Liver (tissue), 3 donors: ENCODE data around the gene SEMA4C.
A peak's percentile ranks its signal among the peaks of the same experiment; 100 is the strongest.

Source experiments
- CTCF ChIP-seq: fragments of 150-350 bp; IDR thresholded peaks from 2 replicates; pipeline ENCODE4 v1.5.1; 2017; ENCODE audit warnings: improper control_type of control experiment, low read depth, low read length; ENCODE audit not compliant: missing input control
- JUND ChIP-seq, 2 donors: IDR thresholded peaks; 2 replicates each; pipeline ENCODE4 v1.6.1; 2016; ENCODE audit warnings: antibody characterized with exemption in 2 of 2
- RAD21 ChIP-seq, 2 donors: IDR thresholded peaks; 2 replicates each; pipeline ENCODE4 v1.6.1; 2016; ENCODE audit warnings: antibody characterized with exemption in 2 of 2, mild to moderate bottlenecking in 2 of 2
- SP1 ChIP-seq: IDR thresholded peaks from 2 replicates; pipeline ENCODE4 v1.6.1; 2018; ENCODE audit warnings: antibody characterized with exemption, mild to moderate bottlenecking
- TAF1 ChIP-seq: conservative IDR thresholded peaks from 2 replicates; pipeline ENCODE4 v1.6.1; 2016; ENCODE audit warnings: antibody characterized with exemption, mild to moderate bottlenecking
- donor health status: healthy.
- donor health status: healthy.

- no peak for TF ChIP-seq JUND (IDR thresholded peaks at IDR 0.05)
- peak; percentile 39 for TF ChIP-seq SP1
- TF ChIP-seq CTCF: no peak
- TF ChIP-seq TAF1: no peak
- TF ChIP-seq RAD21 (IDR thresholded peaks at IDR 0.05): no peak
Observed at GRCh38 chr2:96873651-96874096, 3.8 kb upstream of the SEMA4C start.
